Measurements from ENCODE around the gene TOX3.

The TOX3 gene

DNA sequence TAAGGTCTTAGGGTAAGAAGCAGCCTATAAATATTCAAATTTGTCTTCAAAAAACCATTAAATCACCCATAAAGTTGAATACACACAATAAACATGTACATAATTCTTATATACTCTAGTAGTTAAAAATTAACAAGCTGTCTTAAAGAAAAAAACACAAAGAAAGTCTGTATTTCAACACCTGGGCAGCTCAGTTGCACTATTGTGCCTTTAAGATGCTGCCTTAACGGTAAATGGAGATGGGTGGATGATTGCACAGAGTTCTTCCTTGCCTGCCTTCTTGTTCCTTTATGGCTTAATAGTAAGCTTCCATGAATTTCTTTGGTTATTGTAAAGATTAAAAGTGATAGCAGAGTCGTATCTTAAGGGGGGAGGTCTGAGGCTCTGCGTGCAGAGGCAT lies 105.1 kb downstream of the TOX3 start:
- DNase-seq: no peak

DNA sequence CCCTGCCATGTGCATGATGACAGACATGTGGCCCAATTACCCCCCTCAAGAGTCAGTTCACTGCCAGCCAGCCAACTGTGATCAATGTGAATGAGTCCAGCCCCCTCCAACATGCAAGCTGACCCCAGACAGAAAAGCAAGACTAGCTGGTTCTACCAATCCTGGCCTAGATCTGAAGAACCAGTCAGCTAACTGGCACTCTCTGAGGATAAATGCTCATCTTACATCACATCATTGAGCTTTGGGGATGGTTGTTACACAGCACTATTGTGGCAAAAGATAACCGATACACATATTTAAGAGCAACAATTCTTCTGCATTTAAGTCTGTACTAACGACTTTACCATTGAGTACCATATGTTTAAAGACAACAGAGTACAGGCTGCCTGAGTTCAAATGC lies 106.7 kb downstream of the TOX3 start:
- no peak for DNase-seq

DNA sequence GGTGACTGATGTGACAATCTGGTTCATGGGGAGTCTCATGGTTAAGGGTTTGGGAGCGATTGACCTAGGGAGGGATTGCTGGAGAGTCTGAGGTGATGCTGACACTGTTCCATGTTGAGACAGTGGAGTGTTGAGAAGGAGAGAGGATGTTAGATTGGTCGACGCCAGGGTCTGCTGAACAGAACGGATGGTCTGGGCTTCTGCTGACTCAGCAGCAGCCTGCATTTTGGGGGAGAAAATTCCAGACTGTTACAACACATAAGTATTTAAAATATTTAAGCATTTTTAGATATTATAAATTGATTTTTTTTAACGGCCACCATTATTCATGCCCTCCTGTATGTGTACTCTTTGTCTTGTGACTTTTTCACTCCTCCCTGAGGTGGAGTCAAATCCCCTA lies 107.2 kb downstream of the TOX3 start:
- no peak for DNase-seq

DNA sequence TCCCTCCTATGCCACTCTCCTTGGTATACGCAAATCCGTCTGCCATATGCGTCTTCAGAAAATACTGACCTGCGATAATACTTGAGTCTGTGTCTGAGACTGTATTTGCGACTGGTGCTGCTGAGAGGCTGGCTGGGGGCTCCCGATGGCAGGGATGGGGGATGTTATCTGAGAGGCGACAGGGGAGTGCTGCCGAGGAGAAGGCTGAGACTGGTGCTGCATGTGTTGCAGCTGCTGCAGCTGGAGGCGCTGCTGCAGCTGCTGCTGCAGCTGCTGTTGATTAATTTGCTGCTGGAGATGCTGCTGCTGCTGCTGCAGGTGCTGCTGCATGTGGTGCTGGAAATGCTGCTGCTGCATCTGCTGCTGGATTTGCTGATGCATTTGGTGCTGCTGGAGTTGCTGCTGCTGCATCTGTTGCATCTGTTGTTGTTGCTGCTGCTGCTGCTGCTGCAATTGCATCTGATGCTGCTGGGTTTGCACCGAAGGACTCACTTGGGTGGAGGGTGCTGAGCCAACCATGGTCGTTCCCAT lies 107.7 kb downstream of the TOX3 start:
- DNase-seq: no peak

DNA sequence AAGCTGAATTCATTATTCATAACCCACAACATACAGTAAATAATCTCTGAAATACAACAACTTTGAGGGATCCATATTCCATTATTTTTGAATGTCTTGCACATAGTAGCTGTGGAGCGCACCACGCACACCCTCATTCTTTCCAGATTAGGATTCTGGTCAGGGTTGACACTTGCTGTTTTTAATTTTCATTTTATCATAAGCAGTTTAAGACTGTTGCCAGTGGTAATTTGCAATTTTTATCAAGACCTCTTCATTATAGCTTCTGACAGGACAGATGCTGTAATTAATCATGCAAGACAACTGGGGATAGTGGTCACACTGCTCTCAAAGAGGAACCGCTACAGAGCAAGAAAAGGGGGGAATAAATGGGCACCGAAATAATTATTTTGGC lies 109.7 kb downstream of the TOX3 start:
- no peak for DNase-seq

DNA sequence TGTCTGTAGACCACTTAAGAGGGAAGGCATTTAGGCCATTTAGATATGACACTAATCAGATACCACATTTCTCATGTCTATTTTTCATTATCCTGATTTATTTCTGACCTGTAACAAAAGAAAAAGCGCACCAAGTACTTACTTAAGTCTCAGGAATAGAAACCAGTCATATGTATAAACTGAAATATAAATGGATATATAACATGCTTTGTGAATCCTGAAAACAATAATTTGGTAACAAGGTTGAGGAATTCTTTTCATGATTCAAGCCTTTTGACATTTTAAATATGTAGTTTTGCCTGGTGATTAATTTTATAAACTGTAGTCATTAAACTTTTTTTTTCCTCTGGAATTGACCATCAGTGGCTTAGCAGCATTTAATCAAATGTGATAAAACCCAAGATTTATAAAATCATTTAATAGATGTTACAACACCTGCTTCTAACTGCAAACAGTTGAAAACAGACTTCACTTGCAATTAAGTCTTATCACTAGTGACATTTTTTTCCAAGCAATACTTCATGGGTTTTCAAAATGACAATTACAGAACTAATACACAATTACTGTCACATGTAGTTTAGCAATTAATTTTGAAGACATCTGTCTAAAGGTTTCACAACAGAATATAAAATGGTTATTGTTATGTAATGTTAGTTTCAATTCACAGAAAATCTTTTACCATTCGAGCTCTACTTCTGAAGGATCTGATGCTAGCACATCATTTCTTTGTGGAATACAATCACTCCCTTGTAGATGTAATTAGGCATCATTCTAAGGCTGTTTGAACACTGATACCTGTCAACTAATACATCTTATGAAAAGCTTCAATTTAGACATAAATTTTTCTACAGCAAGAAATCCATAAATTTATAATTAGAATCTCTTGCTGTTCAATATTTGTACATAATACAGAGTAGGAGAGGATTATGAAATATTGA lies 110.3 kb downstream of the TOX3 start:
- no peak for DNase-seq

DNA sequence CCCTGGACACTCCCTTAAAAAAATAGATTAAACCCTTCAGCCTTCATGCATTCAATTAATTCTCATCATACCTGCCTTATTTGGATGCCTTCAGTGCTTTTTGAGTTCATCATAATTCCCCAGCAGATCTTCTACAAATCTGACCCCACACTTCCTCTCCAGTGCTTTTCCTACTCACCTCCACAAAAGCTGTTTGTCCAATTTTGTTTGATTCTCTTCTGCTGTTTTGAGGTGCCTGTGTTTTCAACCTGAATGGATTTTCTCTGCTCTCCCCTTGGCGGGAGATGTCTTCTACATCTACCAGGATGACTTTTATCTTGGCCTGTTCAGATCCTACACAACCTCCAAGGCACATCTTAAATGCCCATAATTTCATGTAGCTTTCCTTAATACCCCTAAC lies 112.7 kb downstream of the TOX3 start:
- no peak for DNase-seq

DNA sequence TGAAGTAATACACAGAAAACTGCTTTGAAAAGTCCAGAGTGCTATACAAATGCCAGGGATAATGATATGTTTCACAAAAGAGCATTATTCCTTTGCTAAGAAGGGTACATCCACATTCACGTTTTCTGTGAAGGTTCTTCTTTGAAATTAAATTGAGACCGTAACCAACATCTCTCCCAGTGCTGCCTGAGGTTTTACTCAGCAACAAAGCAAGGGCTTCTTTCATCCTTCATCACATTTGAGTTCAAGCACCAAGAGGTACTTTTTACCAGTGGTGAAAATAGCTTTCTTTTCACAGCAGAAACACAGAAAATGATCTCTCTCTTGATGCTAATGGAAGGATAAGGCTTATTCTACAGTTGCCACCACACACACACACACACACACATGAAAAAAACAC lies 113.3 kb downstream of the TOX3 start:
- DNase-seq: no peak

DNA sequence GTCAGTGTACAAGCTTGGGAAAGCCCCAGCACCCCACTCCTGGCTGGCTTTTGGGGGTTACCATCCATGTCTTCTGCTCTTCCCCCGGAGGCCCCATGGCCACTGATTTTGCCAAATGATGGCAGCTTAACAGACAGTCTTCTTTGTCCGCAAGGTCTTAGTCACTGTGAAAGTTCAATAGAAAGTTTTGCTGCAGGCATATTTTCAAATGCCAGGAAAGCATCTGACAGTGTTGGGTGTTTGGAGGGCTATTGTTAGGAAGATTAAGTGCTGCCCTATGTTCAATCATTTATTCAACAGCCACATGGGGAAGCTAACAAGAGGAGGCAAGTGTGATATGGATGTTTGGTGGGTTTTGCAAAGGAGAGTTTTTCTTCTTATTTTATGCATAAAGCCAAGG lies 122.4 kb downstream of the TOX3 start:
- DNase-seq: no peak

DNA sequence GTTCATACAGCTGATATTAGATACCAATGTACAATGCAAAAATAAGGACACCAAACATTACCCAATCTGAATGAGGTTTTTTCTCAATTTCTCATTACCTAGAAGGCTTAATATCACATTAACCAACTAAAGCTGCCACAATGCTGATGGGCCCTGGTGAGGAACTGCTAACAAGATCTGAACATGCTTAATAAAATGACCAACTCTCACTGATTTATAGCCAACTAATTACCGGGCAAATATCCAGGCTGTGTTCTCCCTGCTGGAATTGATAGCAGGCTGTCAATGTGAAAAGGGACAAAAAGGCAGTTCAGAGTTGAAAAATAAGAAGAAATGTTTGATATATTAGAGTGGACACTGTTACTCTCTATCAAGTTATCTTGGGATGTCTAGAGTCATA lies 124.6 kb downstream of the TOX3 start:
- no peak for DNase-seq

DNA sequence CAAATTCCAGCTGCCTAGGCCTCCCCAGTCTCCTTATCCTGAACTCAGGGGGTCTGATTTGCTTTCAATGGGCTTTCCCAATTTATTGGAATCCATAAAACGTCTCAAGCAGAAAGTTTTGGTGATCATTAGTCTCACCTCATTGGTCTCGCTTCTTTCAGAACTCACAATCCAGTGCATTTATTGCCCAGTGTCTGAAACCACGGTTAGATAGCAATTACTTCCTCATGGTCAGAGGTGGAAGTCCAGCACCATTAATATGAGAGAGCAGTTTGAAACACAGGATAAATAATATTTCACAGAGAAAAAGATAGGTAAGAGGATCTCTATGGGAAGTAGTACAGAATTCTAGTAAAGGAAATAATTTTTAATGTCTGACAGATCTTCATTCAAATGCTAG lies 128.7 kb downstream of the TOX3 start:
- DNase-seq: no peak

DNA sequence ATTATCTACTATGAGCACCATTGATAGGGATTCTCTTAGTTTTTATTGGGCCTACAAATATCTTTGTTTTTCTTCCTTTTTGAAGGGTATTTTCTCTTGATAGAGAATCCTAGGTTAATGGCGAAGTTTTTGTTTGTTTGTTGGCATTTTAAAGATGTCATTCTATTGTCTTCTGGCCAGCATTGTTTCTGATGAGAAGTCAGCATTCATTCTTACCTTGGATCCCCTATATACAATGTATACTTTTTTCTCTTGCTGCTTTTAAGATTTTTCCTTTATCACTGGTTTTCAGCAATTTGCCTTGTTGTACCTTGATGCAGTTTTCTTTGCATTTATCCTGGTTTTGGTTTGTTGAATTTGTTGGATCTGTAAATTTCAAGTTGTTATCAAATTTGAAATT lies 130.1 kb downstream of the TOX3 start:
- DNase-seq: no peak

DNA sequence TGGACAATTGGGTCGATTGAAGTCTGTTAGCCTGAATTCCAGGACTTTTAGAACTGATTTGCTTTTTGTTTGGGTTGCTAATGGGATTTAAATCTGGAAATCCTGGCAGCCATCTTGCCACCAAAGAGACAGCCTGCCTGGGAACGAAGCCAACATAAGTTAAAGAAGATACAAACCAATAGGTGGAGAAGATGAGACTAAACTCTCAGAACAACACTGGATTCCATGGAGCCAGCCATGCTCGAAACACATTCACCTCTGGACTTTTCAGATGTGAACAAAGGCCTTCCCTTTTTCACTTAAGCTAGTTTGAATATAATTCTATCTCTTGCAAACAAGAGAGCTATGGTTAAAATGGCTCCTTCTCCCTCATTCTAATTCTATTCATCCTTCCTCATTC lies 135.9 kb downstream of the TOX3 start:
- DNase-seq: no peak

DNA sequence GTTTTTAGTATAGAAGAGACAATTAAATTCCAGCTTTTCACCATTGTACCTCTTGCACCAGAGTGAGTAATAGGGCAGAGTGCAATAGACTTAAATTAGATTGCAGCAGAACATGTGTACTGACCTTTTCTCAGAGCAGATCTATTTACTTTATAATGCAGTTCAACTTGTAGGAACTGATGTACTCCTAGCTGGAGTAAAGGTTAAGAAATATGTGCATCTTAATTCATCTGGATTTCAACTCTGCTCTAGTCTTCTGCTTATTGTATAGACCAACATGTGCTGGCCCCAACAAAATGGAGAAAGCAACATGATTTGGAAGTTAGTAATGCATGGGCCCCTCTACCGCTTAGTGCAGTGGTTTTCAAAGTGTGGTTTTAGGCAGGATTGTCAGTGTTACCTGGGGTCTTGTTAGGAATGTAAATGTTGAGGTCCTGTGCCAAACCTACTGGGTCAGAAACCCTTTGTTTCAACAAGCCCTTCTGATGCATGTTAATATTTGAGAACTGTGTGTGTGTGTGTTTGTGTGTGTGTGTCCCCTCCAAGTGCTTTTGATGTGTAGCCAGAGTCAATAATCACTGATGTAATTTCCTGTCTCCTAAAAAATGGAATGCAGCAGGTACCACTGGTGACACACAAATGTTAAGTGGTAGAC lies 138.6 kb downstream of the TOX3 start:
- DNase-seq: no peak

DNA sequence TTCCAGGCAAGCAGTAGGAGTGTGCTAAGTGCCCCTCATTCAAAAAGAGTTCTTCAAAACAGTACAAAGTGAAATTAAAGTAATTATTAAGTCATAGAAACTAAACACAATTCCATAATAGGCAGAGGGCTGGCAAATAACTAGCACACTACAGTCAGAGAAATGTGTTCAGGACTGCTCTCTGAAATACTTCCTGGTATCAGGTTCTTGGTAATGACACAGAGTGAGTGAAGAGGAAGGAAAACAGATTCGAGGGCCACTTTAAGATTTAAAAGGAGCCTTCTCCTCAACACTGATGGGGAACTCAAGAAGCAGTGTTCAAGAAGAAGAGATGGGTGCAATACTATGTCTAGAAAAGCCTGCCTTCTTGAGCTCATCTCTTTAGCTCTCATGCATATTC lies 139.2 kb downstream of the TOX3 start:
- no peak for DNase-seq

DNA sequence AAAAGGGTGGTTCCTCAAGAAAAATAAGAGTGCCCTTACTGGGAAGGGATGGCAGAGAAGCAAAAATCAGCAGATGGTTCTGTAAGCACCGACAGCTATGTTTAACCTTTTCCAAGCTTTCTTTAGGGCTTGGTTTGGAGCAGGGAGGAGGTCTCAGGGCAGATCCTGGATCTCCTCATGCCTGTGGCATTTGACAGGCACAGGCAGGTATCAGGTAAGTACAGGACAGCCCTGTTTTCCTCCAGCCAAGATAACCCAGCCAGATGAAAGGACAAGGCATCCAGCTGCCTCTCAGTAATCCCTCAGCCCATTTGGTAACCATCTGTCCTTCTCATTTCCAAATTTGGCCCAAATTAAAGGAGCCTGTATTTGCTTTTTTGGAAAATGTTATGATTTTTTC lies 141.5 kb downstream of the TOX3 start:
- no peak for DNase-seq

DNA sequence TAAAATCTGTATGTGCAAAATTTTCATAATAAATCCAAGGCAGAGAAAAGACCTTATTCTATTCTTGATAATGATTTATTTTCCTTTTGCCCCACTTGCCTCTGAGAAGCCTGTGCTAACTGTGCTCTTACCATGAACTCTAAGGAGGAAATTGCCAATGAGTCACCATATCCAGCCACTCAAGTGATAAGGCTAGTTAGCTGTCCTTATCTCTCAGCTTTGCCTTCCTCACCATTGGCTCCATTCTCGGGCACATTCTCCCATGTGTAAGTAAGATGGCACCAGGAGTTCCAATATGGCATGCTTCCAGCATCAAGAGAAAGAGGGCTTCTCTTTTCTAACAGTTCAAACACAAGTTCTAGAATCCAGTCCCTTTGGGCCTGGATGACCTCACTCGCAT lies 142.4 kb downstream of the TOX3 start:
- no peak for DNase-seq

DNA sequence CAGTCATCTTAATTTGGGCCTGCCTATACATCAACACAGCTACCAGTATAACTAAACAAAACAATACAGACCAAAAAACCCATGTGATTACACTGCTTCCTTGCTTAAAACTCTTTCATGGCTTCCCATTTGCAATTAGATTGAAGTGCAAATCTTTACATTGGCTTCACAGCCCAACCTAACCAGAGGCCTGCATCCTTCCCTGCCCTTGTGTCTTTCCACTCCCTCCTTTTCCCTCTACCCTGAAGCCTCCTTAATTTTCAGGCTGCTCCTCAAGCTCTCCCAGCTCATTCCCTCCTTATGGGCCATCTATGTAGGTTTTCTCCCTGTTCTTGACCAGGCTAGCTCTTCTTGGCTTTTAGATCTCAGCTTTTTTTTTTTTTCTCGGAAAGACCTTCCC lies 147.8 kb downstream of the TOX3 start:
- DNase-seq: no peak

DNA sequence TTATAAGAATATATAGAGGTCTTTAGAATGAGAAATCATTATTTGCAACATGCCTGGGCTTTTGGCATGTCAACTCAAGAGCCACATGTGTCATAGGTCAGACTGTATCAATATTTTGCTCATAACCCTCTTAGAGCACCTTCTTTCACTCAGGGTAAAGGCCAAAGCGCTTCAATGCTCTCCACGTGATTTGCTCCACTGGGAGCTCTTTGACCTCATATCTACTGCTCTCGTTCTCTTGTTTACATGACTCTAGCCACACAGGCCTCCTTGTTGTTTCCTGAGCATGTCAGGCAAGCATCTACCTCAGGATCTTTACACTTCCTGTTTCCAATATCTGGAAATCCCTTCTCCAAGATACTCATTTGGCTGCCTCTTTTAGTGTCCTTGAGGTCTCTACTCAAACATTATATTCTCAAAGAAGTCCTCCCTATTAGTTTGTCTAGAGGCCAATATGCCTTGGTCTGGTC lies 148.4 kb downstream of the TOX3 start:
- no peak for DNase-seq

DNA sequence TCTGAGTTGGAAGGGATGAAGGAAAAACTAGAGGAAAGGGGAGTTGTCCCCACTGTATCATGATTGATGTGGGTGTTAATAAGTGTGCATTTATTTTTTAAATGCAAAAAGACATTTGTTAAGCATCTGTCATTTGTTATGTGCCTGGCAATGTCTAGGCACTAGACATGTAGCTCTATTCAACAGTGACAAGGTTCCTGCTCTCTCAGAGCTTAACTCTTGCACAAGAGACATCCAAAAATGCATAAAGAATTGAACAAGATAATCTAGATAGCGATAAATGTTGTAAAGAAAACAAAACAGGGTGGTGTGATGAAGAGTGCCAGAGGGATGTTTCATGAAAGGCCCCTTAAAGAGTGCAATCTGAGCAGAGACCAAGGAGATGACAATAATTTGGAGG lies 148.9 kb downstream of the TOX3 start:
- no peak for DNase-seq

DNA sequence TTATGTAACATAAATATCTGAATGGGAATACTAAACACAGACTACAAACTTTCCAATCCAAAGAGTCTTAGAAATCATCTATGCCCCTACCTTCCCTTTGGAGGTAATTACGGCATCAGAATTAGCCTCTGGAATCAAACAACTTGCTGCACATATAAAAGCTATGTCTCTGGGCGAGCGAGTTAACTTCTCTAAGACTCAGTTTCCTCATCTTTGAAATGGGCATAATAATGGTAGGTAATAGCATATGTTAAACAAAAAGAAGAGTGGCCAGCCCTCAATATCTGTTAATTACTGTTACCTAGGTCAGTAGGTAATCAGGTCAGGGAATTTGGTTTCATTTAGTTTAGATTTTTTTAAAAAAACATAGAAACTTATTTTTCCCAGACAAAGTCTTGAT lies 153.5 kb downstream of the TOX3 start:
- no peak for DNase-seq

DNA sequence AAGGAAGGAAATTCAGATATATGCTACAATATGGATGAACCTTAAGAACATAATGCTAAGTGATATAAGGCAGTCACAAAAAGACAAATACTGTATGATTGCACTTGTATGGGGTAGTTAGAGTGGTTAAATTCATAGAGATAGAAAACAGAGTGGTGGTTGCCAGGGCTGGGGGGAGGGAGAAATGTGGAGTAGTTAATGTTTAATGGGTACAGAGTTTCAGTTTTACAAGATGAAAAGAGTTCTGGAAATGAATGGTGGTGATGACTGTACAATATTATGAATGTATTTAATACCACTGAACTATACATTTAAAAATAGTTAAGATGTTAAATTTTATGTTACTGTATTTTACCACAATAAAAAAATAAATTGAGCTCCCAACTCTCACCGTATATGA lies 157.9 kb downstream of the TOX3 start:
- DNase-seq: no peak
